Endothelial cell of umbilical vein (primary cell): Measurements from ENCODE around the gene MYOG. TPM values are rescaled to one million over a fixed set of nuclear protein-coding genes. Genes with fewer than 3 reads are reported as not detected.

ENCODE experiments used
- BruUV-seq: library from RNA; stranded (reverse); fragments of 400-500 nt; replicated peaks from 2 replicates; lab custom pipeline; 2021; lab: Mats Ljungman, UMichigan
- CTCF ChIA-PET: fragments of 300-600, 350-600 bp; sonication (Branson Sonifier 250); formaldehyde crosslinking; loops from one replicate; lab custom pipeline; 2021; ENCODE audit warnings: antibody characterized with exemption, inconsistent platforms; lab: Charles Lee
- POLR2A ChIA-PET: fragments of 300-600, 350-600 bp; sonication (Branson Sonifier 250); formaldehyde crosslinking; loops from one replicate; lab custom pipeline; 2021; ENCODE audit warnings: antibody characterized with exemption, inconsistent platforms; lab: Charles Lee
- DNase-seq: peaks from one replicate; pipeline ENCODE4 v3.0.0-alpha.2; 2011; ENCODE audit warnings: low read depth, low spot score
- FAIRE-seq: peaks from 2 replicates; lab custom pipeline; 2011; peaks lifted over from hg19 to GRCh38; lab: Jason Lieb, UNC
- H2AFZ ChIP-seq: 2 replicates; pipeline ENCODE4 v1.6.0; 2012; ENCODE audit warnings: low read depth, low read length, control low read depth, inconsistent platforms
- H3K27ac ChIP-seq: 2 replicates; pipeline ENCODE4 v1.5.1; 2011; ENCODE audit warnings: low read depth, mild to moderate bottlenecking, control low read depth, low read length, moderate library complexity; ENCODE audit not compliant: insufficient read depth
- H3K27me3 ChIP-seq, 2 experiments: 2 replicates each; pipeline versions ENCODE4 v1.6.0 to v1.6.1; 2011; ENCODE audit warnings: low read length in 2 of 2, mixed read lengths in 1 of 2; ENCODE audit not compliant: control insufficient read depth in 2 of 2, insufficient read depth in 2 of 2
- H3K36me3 ChIP-seq, 2 experiments: 2 replicates in 1 of 2; 3 replicates in 1 of 2; pipeline ENCODE4 v1.5.1; 2011; ENCODE audit warnings: low read length in 2 of 2, mild to moderate bottlenecking in 1 of 2, moderate library complexity in 1 of 2; ENCODE audit not compliant: control insufficient read depth in 2 of 2, insufficient read depth in 2 of 2; ENCODE audit errors: extremely low read depth in 1 of 2
- H3K4me1 ChIP-seq: 3 replicates; pipeline ENCODE4 v1.5.1; 2011; ENCODE audit warnings: mild to moderate bottlenecking, low read length; ENCODE audit not compliant: control insufficient read depth, insufficient read depth; ENCODE audit errors: extremely low read depth
- H3K4me2 ChIP-seq: 2 replicates; pipeline ENCODE4 v1.6.1; 2011; ENCODE audit warnings: low read length, control low read depth, mixed read lengths; ENCODE audit not compliant: insufficient read depth
- H3K4me3 ChIP-seq, 3 experiments: fragments of 200-600 bp in 1 of 3; sonication (generic), shearing (Covaris generic) in 1 of 3; replicated peaks in 1 of 3; 2 replicates each; pipeline ENCODE4 v1.5.1; 2011 to 2016; ENCODE audit warnings: control low read depth in 3 of 3, low read length in 3 of 3, mild to moderate bottlenecking in 2 of 3, inconsistent platforms in 1 of 3, low read depth in 1 of 3, moderate library complexity in 1 of 3; ENCODE audit not compliant: insufficient read depth in 1 of 3
- H3K79me2 ChIP-seq: 2 replicates; pipeline ENCODE4 v1.6.0; 2012; ENCODE audit warnings: low read length, inconsistent platforms; ENCODE audit not compliant: control insufficient read depth, insufficient read depth
- H3K9ac ChIP-seq: replicated peaks from 2 replicates; pipeline ENCODE3; 2011; ENCODE audit warnings: low read length, control low read depth; ENCODE audit not compliant: insufficient read depth; ENCODE audit errors: extremely low read depth
- H3K9me1 ChIP-seq: replicated peaks from 3 replicates; pipeline ENCODE4 v1.6.0; 2011; ENCODE audit warnings: mild to moderate bottlenecking, low read length; ENCODE audit not compliant: control insufficient read depth, insufficient read depth; ENCODE audit errors: extremely low read depth
- H3K9me3 ChIP-seq: replicated peaks from 2 replicates; pipeline ENCODE4 v1.5.1; 2012; ENCODE audit warnings: low read length, inconsistent platforms; ENCODE audit not compliant: control insufficient read depth, insufficient read depth
- H4K20me1 ChIP-seq: replicated peaks from 2 replicates; pipeline ENCODE3; 2011; ENCODE audit warnings: mild to moderate bottlenecking, low read length; ENCODE audit not compliant: control insufficient read depth, insufficient read depth; ENCODE audit errors: extremely low read depth
- EZH2 ChIP-seq: IDR thresholded peaks from 2 replicates; pipeline ENCODE4 v1.6.1; 2012; ENCODE audit warnings: borderline replicate concordance, low read depth, mild to moderate bottlenecking, moderate library complexity, low read length, inconsistent platforms; ENCODE audit not compliant: severe bottlenecking
- FOS ChIP-seq: IDR thresholded peaks from 2 replicates; pipeline ENCODE4 v1.6.1; 2011; ENCODE audit warnings: mild to moderate bottlenecking, low read length, moderate library complexity, borderline replicate concordance; ENCODE audit not compliant: insufficient read depth
- GATA2 ChIP-seq: IDR thresholded peaks from 2 replicates; pipeline ENCODE4 v1.7.0; 2011; ENCODE audit warnings: low read depth, mild to moderate bottlenecking, moderate library complexity, mixed read lengths, low read length; ENCODE audit not compliant: insufficient read length, insufficient read depth
- JUN ChIP-seq: IDR thresholded peaks from 2 replicates; pipeline ENCODE4 v1.6.1; 2011; ENCODE audit warnings: borderline replicate concordance, low read depth; ENCODE audit not compliant: insufficient read length, insufficient read depth
- MAX ChIP-seq: IDR thresholded peaks from 2 replicates; pipeline ENCODE4 v1.6.1; 2011; ENCODE audit not compliant: insufficient read depth, insufficient read length
- MYC ChIP-seq: IDR thresholded peaks from one replicate; pipeline ENCODE4 v1.6.1; 2011; ENCODE audit warnings: mild to moderate bottlenecking, low read depth, low read length
- POLR2A ChIP-seq: IDR thresholded peaks from 2 replicates; pipeline ENCODE4 v1.6.1; 2012; ENCODE audit warnings: low read depth, mild to moderate bottlenecking, control low read depth, low read length
- POLR2AphosphoS5 ChIP-seq: IDR thresholded peaks from 2 replicates; pipeline ENCODE4 v1.6.1; 2012; ENCODE audit warnings: low read depth, mild to moderate bottlenecking, control low read depth, low read length, moderate library complexity; ENCODE audit not compliant: insufficient read depth
- dilution Hi-C: fragments of 300-500 bp; cut with MboI; formaldehyde crosslinking; loops from one replicate; pipeline ENCODE4 v1.15.0; 2019; ENCODE audit warnings: low sequenced_read_pairs; ENCODE audit not compliant: extremely low pct_ligation_motif_present
- intact Hi-C: fragments of 100-400 bp; cut with micrococcal nuclease; formaldehyde crosslinking; loops from one replicate; pipeline ENCODE4 v1.10.0; 2022
- polyA plus RNA-seq, 4 experiments: library from polyadenylated mRNA; depleted of rRNA in 3 of 4; stranded (reverse) in 3 of 4; unstranded in 1 of 4; fragments of >200 nt; gene quantifications; 2 replicates each; pipeline versions ENCODE4 v1.2.1 to v1.2.3, GENCODE V29; 2011 to 2012; ENCODE audit warnings: missing spikeins in 1 of 4
- total RNA-seq: library from RNA; stranded (reverse); gene quantifications from 2 replicates; pipeline ENCODE4 v1.2.3, GENCODE V29; 2021
- TF ChIP-seq, protein P1 (sequence below), 2 donors: IDR thresholded peaks; 1 replicate in 1 of 2; 2 replicates in 1 of 2; pipeline ENCODE4 v1.5.1; 2011; ENCODE audit warnings: low read length in 2 of 2, mild to moderate bottlenecking in 2 of 2, moderate library complexity in 2 of 2, control low read depth in 1 of 2, inconsistent platforms in 1 of 2, low read depth in 1 of 2; ENCODE audit not compliant: insufficient read depth in 1 of 2; ENCODE audit errors: extremely low read depth in 1 of 2

Gene MYOG
- total and polyA plus RNA-seq, 2 donors (not counting 3 experiments of a cell fraction or from before 2014, with no cell fraction given): not detected

GRCh38 chr1:203045336-203045735 is 40.5 kb downstream of the MYOG start:
- no peaks in the 10 kb centered on the region for H3K9me1 ChIP-seq
- CTCF ChIA-PET: interaction anchor here (1.2 to 7.3 kb wide), 3 partner anchors 128 to 222 kb away, joined by 3 to 363 read pairs (median 7); no protein-coding TSS in a partner anchor
- TF ChIP-seq POLR2A (no peak), GATA2 (no peak)
- TF ChIP-seq, protein P1, sequence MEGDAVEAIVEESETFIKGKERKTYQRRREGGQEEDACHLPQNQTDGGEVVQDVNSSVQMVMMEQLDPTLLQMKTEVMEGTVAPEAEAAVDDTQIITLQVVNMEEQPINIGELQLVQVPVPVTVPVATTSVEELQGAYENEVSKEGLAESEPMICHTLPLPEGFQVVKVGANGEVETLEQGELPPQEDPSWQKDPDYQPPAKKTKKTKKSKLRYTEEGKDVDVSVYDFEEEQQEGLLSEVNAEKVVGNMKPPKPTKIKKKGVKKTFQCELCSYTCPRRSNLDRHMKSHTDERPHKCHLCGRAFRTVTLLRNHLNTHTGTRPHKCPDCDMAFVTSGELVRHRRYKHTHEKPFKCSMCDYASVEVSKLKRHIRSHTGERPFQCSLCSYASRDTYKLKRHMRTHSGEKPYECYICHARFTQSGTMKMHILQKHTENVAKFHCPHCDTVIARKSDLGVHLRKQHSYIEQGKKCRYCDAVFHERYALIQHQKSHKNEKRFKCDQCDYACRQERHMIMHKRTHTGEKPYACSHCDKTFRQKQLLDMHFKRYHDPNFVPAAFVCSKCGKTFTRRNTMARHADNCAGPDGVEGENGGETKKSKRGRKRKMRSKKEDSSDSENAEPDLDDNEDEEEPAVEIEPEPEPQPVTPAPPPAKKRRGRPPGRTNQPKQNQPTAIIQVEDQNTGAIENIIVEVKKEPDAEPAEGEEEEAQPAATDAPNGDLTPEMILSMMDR (IDR thresholded peaks at IDR 0.05; ENCODE audit: extremely low read depth in 1 of 2, insufficient read depth in 1 of 2, low read depth in 1 of 2, low read length in 2 of 2): no peak
- no peaks in the 10 kb centered on the region for H3K79me2 ChIP-seq
- H3K9me3 ChIP-seq: no peaks in the 10 kb centered on the region
- intact Hi-C loops (no loop called here), dilution Hi-C loops (no loop called here)
- H4K20me1 ChIP-seq: no peaks in the 10 kb centered on the region
- POLR2A ChIA-PET: no interaction called here
- H3K9ac ChIP-seq: no peak overlapping the region
- no peak overlapping the region for H2AFZ ChIP-seq
- H3K4me3 ChIP-seq: no peak overlapping the region
- H3K27ac ChIP-seq: no peak overlapping the region
- FAIRE-seq: no peak
- H3K4me2 ChIP-seq: no peak overlapping the region
- H3K27me3 ChIP-seq: peaks cover 0 to 2% of the 10 kb centered on the region in 2 experiments
- no TSS peak for BruUV-seq
- H3K36me3 ChIP-seq: no peaks in the 10 kb centered on the region
- no peak for DNase-seq
- H3K4me1 ChIP-seq: no peaks in the 10 kb centered on the region

- POLR2A ChIA-PET: no interaction called here
- dilution Hi-C loops: no loop called here
- H3K9me1 ChIP-seq: no peaks in the 10 kb centered on the region
- H3K27ac ChIP-seq: no peak overlapping the region
- no peak overlapping the region for H3K9ac ChIP-seq
- H3K36me3 ChIP-seq: no peaks in the 10 kb centered on the region
- H3K9me3 ChIP-seq: no peaks in the 10 kb centered on the region
- no peak for TF ChIP-seq JUN
- TF ChIP-seq GATA2: no peak
- no peak for TF ChIP-seq EZH2
- TF ChIP-seq POLR2A: no peak
- no peak for TF ChIP-seq POLR2AphosphoS5
- no peak for TF ChIP-seq MAX
- no peak for TF ChIP-seq FOS
- no peak for TF ChIP-seq MYC
- TF ChIP-seq, protein P1 (IDR thresholded peaks at IDR 0.05; ENCODE audit: extremely low read depth in 1 of 2, insufficient read depth in 1 of 2, low read depth in 1 of 2, low read length in 2 of 2): no peak
- no peak overlapping the region for H3K4me3 ChIP-seq
- peaks cover 0 to 2% of the 10 kb centered on the region in 2 experiments for H3K27me3 ChIP-seq
- no peaks in the 10 kb centered on the region for H3K79me2 ChIP-seq
- no peaks in the 10 kb centered on the region for H3K4me1 ChIP-seq
- H4K20me1 ChIP-seq: no peaks in the 10 kb centered on the region
- DNase-seq: no peak
- H3K4me2 ChIP-seq: no peak overlapping the region
- intact Hi-C loops: no loop called here
- FAIRE-seq: no peak
- CTCF ChIA-PET: interaction anchor here (1.2 to 7.3 kb wide), 4 partner anchors 73 to 223 kb away, joined by 3 to 363 read pairs (median 5); no protein-coding TSS in a partner anchor
- BruUV-seq: no TSS peak
- no peak overlapping the region for H2AFZ ChIP-seq
Measured at GRCh38 chr1:203044546-203045250, 41.1 kb downstream of the MYOG start.
